GM06990 (cell line): ENCODE data around the gene UPF3B.

ENCODE experiments used
- DNase-seq: peaks from one replicate; pipeline ENCODE4 v3.0.0-alpha.2; 2011; ENCODE audit not compliant: insufficient read length; ENCODE audit errors: extremely low read depth
- H3K27me3 ChIP-seq: replicated peaks from 2 replicates; pipeline ENCODE4 v1.6.0; 2011; ENCODE audit warnings: low read length; ENCODE audit not compliant: control insufficient read depth, insufficient read depth
- H3K36me3 ChIP-seq: 2 replicates; pipeline ENCODE4 v1.5.1; 2011; ENCODE audit warnings: low read length; ENCODE audit not compliant: control insufficient read depth, insufficient read depth
- H3K4me3 ChIP-seq: replicated peaks from 2 replicates; pipeline ENCODE4 v1.5.1; 2011; ENCODE audit warnings: low read depth, mild to moderate bottlenecking, control low read depth, low read length
- CTCF ChIP-seq: IDR thresholded peaks from 2 replicates; pipeline ENCODE4 v1.5.1; 2011; ENCODE audit warnings: low read length, control low read depth, mild to moderate bottlenecking, inconsistent platforms; ENCODE audit not compliant: insufficient read depth, poor library complexity, severe bottlenecking

The UPF3B gene

GRCh38 chrX:119871599-119872395, 19.0 kb upstream of the UPF3B start, which contains the start of the genes NDUFA1 and RNF113A:
Gene NDUFA1, plus strand, starts transcription at chrX:119871832. Its CDS starts 80 bp downstream, at chrX:119871912.
Gene RNF113A, minus strand, starts transcription at chrX:119871733. Its CDS starts 120 bp downstream, at chrX:119871613.
- H3K36me3 ChIP-seq = no peaks in the 10 kb centered on the region

GRCh38 chrX:119871245-119871598, 18.5 kb upstream of the UPF3B start:
- no peak for DNase-seq
- no peaks in the 10 kb centered on the region for H3K27me3 ChIP-seq
- peak overlapping the region; percentile 79 for H3K4me3 ChIP-seq
- TF ChIP-seq CTCF = no peak
- H3K36me3 ChIP-seq = no peaks in the 10 kb centered on the region

More at GRCh38 chrX:119871599-119872395, 19.0 kb upstream of the UPF3B start, which contains the start of the genes NDUFA1 and RNF113A:
- no peak for TF ChIP-seq CTCF
- Histone ChIP-seq H3K27me3 (no peaks in the 10 kb centered on the region), H3K4me3 (peak within 1 kb of the TSS; percentile 79)
- DNase-seq = peak; percentile 96

GRCh38 chrX:119870626-119871131, 17.9 kb upstream of the UPF3B start:
- TF ChIP-seq CTCF = no peak
- H3K4me3 ChIP-seq = peak overlapping the region; percentile 79
- H3K36me3 ChIP-seq = no peaks in the 10 kb centered on the region
- no peaks in the 10 kb centered on the region for H3K27me3 ChIP-seq
- DNase-seq = no peak

GRCh38 chrX:119853444-119853843, 681 bp upstream of the UPF3B start:
- Histone ChIP-seq H3K4me3 (peak overlapping the region; percentile 4), H3K36me3 (no peaks in the 10 kb centered on the region), H3K27me3 (no peaks in the 10 kb centered on the region)
- DNase-seq = no peak
- no peak for TF ChIP-seq CTCF

- Histone ChIP-seq H3K27me3 (no peaks in the 10 kb centered on the region), H3K4me3 (no peak overlapping the region), H3K36me3 (no peaks in the 10 kb centered on the region; the same call in 1 of the 2 replicates)
- TF ChIP-seq CTCF = no peak
- no peak for DNase-seq
These were observed 18.9 kb downstream of the UPF3B start for GRCh38 chrX:119833905-119834304.
